Measurements from ENCODE around the gene SLC39A1.

- TF ChIP-seq, protein P1, sequence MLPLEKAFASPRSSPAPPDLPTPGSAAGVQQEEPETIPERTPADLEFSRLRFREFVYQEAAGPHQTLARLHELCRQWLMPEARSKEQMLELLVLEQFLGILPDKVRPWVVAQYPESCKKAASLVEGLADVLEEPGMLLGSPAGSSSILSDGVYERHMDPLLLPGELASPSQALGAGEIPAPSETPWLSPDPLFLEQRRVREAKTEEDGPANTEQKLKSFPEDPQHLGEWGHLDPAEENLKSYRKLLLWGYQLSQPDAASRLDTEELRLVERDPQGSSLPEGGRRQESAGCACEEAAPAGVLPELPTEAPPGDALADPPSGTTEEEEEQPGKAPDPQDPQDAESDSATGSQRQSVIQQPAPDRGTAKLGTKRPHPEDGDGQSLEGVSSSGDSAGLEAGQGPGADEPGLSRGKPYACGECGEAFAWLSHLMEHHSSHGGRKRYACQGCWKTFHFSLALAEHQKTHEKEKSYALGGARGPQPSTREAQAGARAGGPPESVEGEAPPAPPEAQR (CRISPR knock-in tag; IDR thresholded peaks at IDR 0.05) = no peak
- TF ChIP-seq CTCF (IDR thresholded peaks at IDR 0.05) = no peak
- TF ChIP-seq, protein P2, sequence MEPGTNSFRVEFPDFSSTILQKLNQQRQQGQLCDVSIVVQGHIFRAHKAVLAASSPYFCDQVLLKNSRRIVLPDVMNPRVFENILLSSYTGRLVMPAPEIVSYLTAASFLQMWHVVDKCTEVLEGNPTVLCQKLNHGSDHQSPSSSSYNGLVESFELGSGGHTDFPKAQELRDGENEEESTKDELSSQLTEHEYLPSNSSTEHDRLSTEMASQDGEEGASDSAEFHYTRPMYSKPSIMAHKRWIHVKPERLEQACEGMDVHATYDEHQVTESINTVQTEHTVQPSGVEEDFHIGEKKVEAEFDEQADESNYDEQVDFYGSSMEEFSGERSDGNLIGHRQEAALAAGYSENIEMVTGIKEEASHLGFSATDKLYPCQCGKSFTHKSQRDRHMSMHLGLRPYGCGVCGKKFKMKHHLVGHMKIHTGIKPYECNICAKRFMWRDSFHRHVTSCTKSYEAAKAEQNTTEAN (CRISPR knock-in tag; IDR thresholded peaks at IDR 0.05) = no peak
- TF ChIP-seq ZNF263 (CRISPR knock-in tag; IDR thresholded peaks at IDR 0.05; ENCODE audit: low read depth) = no peak
- no peak for TF ChIP-seq ZNF317 (CRISPR knock-in tag; IDR thresholded peaks at IDR 0.05; ENCODE audit: borderline replicate concordance, low read depth)
- TF ChIP-seq, protein P3, sequence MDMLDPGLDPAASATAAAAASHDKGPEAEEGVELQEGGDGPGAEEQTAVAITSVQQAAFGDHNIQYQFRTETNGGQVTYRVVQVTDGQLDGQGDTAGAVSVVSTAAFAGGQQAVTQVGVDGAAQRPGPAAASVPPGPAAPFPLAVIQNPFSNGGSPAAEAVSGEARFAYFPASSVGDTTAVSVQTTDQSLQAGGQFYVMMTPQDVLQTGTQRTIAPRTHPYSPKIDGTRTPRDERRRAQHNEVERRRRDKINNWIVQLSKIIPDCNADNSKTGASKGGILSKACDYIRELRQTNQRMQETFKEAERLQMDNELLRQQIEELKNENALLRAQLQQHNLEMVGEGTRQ (CRISPR knock-in tag; IDR thresholded peaks at IDR 0.05) = no peak
- TF ChIP-seq, protein P4, sequence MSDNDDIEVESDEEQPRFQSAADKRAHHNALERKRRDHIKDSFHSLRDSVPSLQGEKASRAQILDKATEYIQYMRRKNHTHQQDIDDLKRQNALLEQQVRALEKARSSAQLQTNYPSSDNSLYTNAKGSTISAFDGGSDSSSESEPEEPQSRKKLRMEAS (CRISPR knock-in tag; IDR thresholded peaks at IDR 0.05) = no peak
- no peak for TF ChIP-seq E2F1 (CRISPR knock-in tag; IDR thresholded peaks at IDR 0.05)
- TF ChIP-seq ZNF121 (CRISPR knock-in tag; IDR thresholded peaks at IDR 0.05) = no peak
Observed at GRCh38 chr1:153929981-153930948, 33.1 kb downstream of the SLC39A1 start.
